22Rv1 (cell line): ENCODE results near the gene ZNF764.

ENCODE experiments used
- H3K27ac ChIP-seq: fragments of 450-650 bp; 2 replicates; pipeline ENCODE4 v1.5.1; 2017
- CTCF ChIP-seq: fragments of 450-650 bp; IDR thresholded peaks from 2 replicates; pipeline ENCODE4 v1.5.1; 2017; ENCODE audit warnings: mild to moderate bottlenecking
- ZFX ChIP-seq: fragments of 450-650 bp; IDR thresholded peaks from 2 replicates; pipeline ENCODE4 v1.6.1; 2017; ENCODE audit warnings: antibody characterized with exemption, borderline replicate concordance

ZNF764 gene

GRCh38 chr16:30532285-30533145 lies 25.7 kb downstream of the ZNF764 start:
- peak overlapping the region; percentile 98 for H3K27ac ChIP-seq

DNA sequence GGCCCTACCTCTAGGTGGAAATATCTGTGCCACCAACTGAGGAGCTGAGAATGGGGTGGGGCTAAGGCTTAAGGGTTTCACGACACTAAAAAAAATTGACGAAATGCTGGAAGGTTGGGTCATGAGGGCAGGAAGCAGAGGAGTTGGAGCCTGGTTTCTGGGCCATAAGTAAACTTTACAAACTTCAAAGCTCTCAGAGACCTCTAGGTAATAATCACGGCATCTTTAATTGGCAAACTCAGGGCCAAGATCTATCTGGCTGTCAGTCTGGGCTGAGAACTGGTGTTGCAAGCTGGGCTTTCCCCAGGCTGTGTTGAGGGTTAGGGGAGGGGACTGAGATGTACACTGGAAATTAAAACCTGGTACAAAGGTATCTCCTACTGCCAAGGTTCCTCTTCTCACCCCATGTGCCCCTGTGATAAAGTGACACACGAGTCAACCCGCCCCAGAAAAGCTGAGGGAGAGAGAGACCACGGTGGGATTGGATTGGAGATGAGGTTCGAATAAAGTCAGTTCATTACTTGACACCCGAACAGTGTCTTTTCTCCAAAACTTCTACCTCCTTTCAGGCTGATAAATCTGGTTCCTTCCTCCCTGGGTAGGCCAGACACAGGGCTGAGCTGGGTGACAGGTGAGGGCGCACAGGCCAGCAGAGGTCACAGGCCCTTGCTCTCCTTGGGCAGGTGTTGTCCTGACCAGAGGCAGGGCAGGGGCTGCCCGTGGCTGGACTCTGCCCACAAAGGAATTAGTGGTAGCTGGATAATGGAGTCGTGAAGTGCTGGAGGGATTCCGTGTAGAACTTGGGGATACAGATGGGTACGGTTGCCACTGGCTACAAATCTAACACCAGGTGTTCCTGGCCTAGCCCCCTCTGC lies 27.8 kb downstream of the ZNF764 start:
- TF ChIP-seq CTCF (no peak), ZFX (no peak)
- peak overlapping the region; percentile 98 for H3K27ac ChIP-seq

More at GRCh38 chr16:30532285-30533145, 25.7 kb downstream of the ZNF764 start:
- no peak for TF ChIP-seq CTCF
- no peak for TF ChIP-seq ZFX

DNA sequence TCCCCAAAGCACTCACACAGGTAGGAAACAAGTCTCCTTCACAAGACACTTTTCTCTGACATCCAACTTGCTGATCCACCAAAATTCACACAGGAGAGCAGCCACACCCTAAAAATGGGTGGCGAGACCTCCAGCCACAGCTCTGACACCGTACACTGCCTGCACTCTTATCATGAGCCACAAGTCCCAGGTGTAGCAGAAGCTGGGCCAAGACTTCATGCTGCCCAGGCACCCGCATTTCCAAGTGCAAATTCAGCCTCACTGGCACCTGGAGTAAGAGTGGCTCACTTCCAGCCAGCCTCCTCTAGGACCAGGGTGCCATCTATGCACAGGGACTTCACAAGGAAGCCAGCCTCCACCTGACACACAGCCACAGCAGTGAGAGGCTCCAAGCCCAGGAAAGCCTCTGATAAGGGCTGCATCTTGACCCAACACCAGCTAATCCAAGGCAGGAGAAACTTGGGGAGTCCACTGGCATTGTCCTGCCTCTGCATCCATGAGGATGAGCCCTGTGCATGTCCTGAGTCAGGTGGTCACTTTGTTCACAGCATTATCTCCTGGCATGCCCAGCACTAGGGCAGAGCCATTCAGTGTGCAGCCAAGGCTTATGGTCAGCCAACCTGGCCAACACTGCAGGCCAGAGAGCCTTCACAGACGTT lies 29.2 kb downstream of the ZNF764 start:
- H3K27ac ChIP-seq, result peak overlapping the region; percentile 98

GRCh38 chr16:30527635-30528178 lies 30.5 kb downstream of the ZNF764 start:
- H3K27ac ChIP-seq, result peak overlapping the region; percentile 98
- TF ChIP-seq ZFX, result no peak
- TF ChIP-seq CTCF, result no peak

More for the DNA sequence above, 29.2 kb downstream of the ZNF764 start:
- TF ChIP-seq ZFX (no peak), CTCF (no peak)

GRCh38 chr16:30526823-30527634 lies 31.1 kb downstream of the ZNF764 start:
- H3K27ac ChIP-seq, result peak overlapping the region; percentile 98
- peak; percentile 45 for TF ChIP-seq CTCF
- TF ChIP-seq ZFX, result no peak

DNA sequence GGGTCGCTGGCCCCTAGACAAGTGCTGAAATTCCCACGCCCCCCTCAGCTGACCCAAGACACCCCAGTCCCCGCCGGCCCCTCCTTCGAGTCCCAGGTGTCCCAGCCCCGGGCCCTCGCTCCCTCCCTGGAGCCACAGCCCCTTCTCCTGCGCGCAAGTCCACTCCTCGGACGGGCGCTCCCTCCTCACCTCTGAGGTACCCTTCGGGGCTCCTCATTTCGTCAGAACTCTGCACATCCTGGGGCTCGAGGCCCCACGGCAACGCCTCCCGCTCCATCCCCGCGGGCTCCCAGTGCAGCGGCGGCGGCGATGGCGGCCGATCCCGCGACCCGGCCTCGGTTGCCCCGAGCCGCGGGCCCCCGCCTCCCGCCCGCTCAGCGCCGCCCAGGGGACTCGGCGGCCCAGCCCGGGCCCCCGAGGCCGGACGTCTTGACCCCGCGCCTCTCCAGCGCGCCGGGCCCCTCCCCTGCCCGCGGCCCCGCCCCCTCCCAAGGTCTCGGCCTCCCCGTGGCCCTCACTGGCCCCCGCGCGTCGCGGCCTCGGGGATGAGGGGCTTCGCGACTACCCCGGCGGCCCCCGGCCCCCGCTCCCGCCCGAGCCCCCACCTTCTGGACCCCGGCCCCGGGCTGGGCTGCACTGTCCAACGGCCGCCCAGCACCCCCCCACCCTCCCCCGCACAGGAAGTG lies 31.9 kb downstream of the ZNF764 start, which contains the start of gene ZNF768:
Gene ZNF768 (minus strand): TSS at position 430 of the 686 bp plus-strand sequence. CDS start 153 bp downstream, at position 277.
- peak within 1 kb of the TSS; percentile 98 for H3K27ac ChIP-seq
- TF ChIP-seq ZFX, result no peak
- no peak for TF ChIP-seq CTCF
